Kidney (tissue), 14 donors: Measurements from ENCODE around the gene SYT7. TPM values are rescaled to one million over a fixed set of nuclear protein-coding genes. Genes with fewer than 3 reads are reported as not detected.

Source experiments
- DNase-seq, 5 donors: peaks; one replicate each; pipeline ENCODE4 v3.0.0-alpha.2; 2013 to 2020
- FAIRE-seq: peaks from 2 replicates; lab custom pipeline; 2012; peaks lifted over from hg19 to GRCh38; lab: Jason Lieb, UNC
- H3K27ac ChIP-seq, 2 donors: one replicate each; pipeline ENCODE4 v1.7.0; 2013; ENCODE audit warnings: low read depth in 2 of 2, low read length in 2 of 2, inconsistent platforms in 1 of 2
- H3K27me3 ChIP-seq: one replicate; pipeline ENCODE4 v1.7.1; 2013; ENCODE audit warnings: low read length, inconsistent platforms; ENCODE audit not compliant: control insufficient read depth, insufficient read depth
- H3K36me3 ChIP-seq, 3 donors: one replicate each; pipeline versions ENCODE4 v1.7.0 to v1.7.1; 2013; ENCODE audit warnings: low read length in 3 of 3, control low read depth in 1 of 3, inconsistent platforms in 1 of 3; ENCODE audit not compliant: insufficient read depth in 3 of 3, control insufficient read depth in 2 of 3
- H3K4me1 ChIP-seq, 3 donors: one replicate each; pipeline versions ENCODE4 v1.7.0 to v1.7.1; 2013; ENCODE audit warnings: low read length in 3 of 3, inconsistent platforms in 1 of 3, low read depth in 1 of 3; ENCODE audit not compliant: control insufficient read depth in 2 of 3, insufficient read depth in 2 of 3
- H3K4me3 ChIP-seq, 3 donors: one replicate each; pipeline versions ENCODE4 v1.7.0 to v1.8.1; 2013; ENCODE audit warnings: low read length in 3 of 3, control low read depth in 1 of 3, inconsistent platforms in 1 of 3
- H3K9ac ChIP-seq, 3 donors: one replicate each; pipeline versions ENCODE4 v1.7.0 to v1.7.1; 2013; ENCODE audit warnings: low read length in 3 of 3, control low read depth in 1 of 3, inconsistent platforms in 1 of 3
- H3K9me3 ChIP-seq, 3 donors: one replicate each; pipeline versions ENCODE4 v1.7.0 to v1.7.1; 2013; ENCODE audit warnings: low read length in 3 of 3, control low read depth in 1 of 3, inconsistent platforms in 1 of 3; ENCODE audit not compliant: control insufficient read depth in 2 of 3, insufficient read depth in 1 of 3
- CTCF ChIP-seq: IDR thresholded peaks from 3 replicates; pipeline ENCODE4 v1.5.1; 2012; ENCODE audit warnings: mild to moderate bottlenecking, moderate library complexity, borderline replicate concordance; ENCODE audit not compliant: insufficient read depth; ENCODE audit errors: extremely low read depth
- intact Hi-C: fragments of 100-400 bp; cut with DNase I; formaldehyde crosslinking; loops from one replicate; pipeline ENCODE4 v1.11.1; 2022
- polyA plus RNA-seq: library from polyadenylated mRNA; stranded (reverse); fragments of 350-450 nt; fragmentation: Illumina TruSeq; extraction: RNeasy Lipid Tissue Mini Kit (QIAGEN cat#74804); gene quantifications from one replicate; pipeline ENCODE4 v1.2.3, GENCODE V29; 2014; ENCODE audit warnings: low read depth, low replicate concordance; ENCODE audit not compliant: insufficient read depth
- total RNA-seq: library from RNA; stranded (reverse); fragmentation: NEBNext Ultra II Directional; extraction: Animal tissue kit (Norgen Biotek cat#: 25700); gene quantifications from one replicate; pipeline ENCODE4 v1.2.1, GENCODE V29; 2021
- donor health status: control.
- donor health status: control.
- donor health status: control.
- donor health status: control.
- donor health status: control.
- donor health status: DM: yes; HTN: yes; CAD: no.
- donor health status: Normal renal cell carcinoma (clear cell type).

The SYT7 gene
- total and polyA plus RNA-seq, 2 donors from 2014 or later: 5.7 to 6.7 TPM

GRCh38 chr11:61542024-61542461 is 38.8 kb downstream of the SYT7 start:
- no peak for FAIRE-seq
- no peak overlapping the region for H3K4me3 ChIP-seq
- H3K27ac ChIP-seq: no peak overlapping the region
- TF ChIP-seq CTCF: no peak
- intact Hi-C loops: no loop called here
- H3K9ac ChIP-seq: no peak overlapping the region
- H3K4me1 ChIP-seq: no peaks in the 10 kb centered on the region
- no peaks in the 10 kb centered on the region for H3K27me3 ChIP-seq
- H3K9me3 ChIP-seq: no peaks in the 10 kb centered on the region
- peak in 1 of 5 donors; percentile 26 for DNase-seq
- no peaks in the 10 kb centered on the region for H3K36me3 ChIP-seq

- H3K4me1 ChIP-seq: no peaks in the 10 kb centered on the region
- no peak overlapping the region for H3K27ac ChIP-seq
Observed at GRCh38 chr11:61541598-61541997, 39.3 kb downstream of the SYT7 start.

GRCh38 chr11:61540528-61540927 is 40.3 kb downstream of the SYT7 start:
- Histone ChIP-seq H3K9me3 (no peaks in the 10 kb centered on the region), H3K4me1 (no peaks in the 10 kb centered on the region), H3K4me3 (no peak overlapping the region), H3K27me3 (no peaks in the 10 kb centered on the region), H3K9ac (no peak overlapping the region), H3K36me3 (no peaks in the 10 kb centered on the region), H3K27ac (no peak overlapping the region)
- DNase-seq (no peak), FAIRE-seq (no peak)
- intact Hi-C loops: no loop called here
- TF ChIP-seq CTCF: no peak

More at GRCh38 chr11:61541598-61541997, 39.3 kb downstream of the SYT7 start:
- H3K9ac ChIP-seq: no peak overlapping the region
- FAIRE-seq: no peak
- TF ChIP-seq CTCF: no peak
- intact Hi-C loops: no loop called here
- no peaks in the 10 kb centered on the region for H3K9me3 ChIP-seq
- H3K4me3 ChIP-seq: no peak overlapping the region
- no peaks in the 10 kb centered on the region for H3K36me3 ChIP-seq
- peak in 3 of 5 donors; percentile 64 to 77 (median 69) for DNase-seq
- H3K27me3 ChIP-seq: no peaks in the 10 kb centered on the region

DNA sequence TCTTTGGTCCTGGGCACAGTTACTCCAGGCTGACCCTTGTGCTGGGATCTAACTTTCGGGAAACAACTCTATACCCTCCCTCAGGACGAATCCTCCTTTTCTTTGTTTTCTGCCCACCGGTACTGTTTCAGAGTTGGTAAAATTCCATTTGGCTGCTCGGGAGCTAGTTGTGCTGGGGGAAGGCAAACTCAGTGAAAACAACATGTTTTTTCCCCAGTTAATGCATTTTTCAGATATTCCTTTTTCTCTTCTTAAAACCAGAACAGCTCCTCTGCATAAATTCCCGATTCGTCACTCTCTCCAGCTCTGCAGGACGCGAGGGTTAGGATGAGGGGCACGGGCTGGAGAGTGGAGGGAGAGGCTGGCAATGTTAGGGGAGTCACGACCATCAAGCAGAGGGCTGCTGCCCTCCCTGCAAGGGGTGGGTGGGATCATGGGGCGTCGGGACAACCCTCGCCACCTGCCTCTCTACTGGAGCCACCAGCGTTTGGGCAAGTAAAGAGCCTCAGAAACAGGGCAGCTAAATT is 41.0 kb downstream of the SYT7 start:
- Histone ChIP-seq H3K27me3 (no peaks in the 10 kb centered on the region), H3K27ac (no peak overlapping the region), H3K4me3 (no peak overlapping the region), H3K9me3 (no peaks in the 10 kb centered on the region), H3K9ac (no peak overlapping the region), H3K36me3 (no peaks in the 10 kb centered on the region), H3K4me1 (no peaks in the 10 kb centered on the region)
- no peak for DNase-seq
- intact Hi-C loops: no loop called here
- TF ChIP-seq CTCF: no peak
- FAIRE-seq: no peak
